OCI-LY3 (cell line): ENCODE results near the gene CREB5.
"Not testable (repeated sequence)": the region's sequence is repeated elsewhere in the genome, so short reads cannot be mapped to it uniquely, and the experiment has no call there.

Experiments used
- H2AFZ ChIP-seq: fragments of 200-600, 300-600 bp; shearing (Covaris generic); 2 replicates; pipeline ENCODE4 v1.6.0; 2014; ENCODE audit warnings: antibody characterized with exemption, low read depth, low read length
- H3K27ac ChIP-seq: fragments of 200-600, 300-600 bp; sonication (generic); 2 replicates; pipeline ENCODE4 v1.5.1; 2014; ENCODE audit warnings: mild to moderate bottlenecking, low read length, moderate library complexity, mixed read lengths
- H3K27me3 ChIP-seq: fragments of 200-600, 300-600 bp; sonication (generic); 2 replicates; pipeline ENCODE4 v1.6.1; 2014; ENCODE audit warnings: low read depth, low read length, mixed read lengths
- H3K36me3 ChIP-seq: fragments of 200-600, 300-600 bp; sonication (generic); replicated peaks from 2 replicates; pipeline ENCODE3; 2014; ENCODE audit warnings: low read depth, low read length, mixed read lengths
- H3K4me1 ChIP-seq: fragments of 300-600, 200-600 bp; sonication (generic); 2 replicates; pipeline ENCODE4 v1.6.1; 2014; ENCODE audit warnings: low read length, mixed read lengths
- H3K4me2 ChIP-seq: fragments of 200-600, 300-600 bp; sonication (generic); 2 replicates; pipeline ENCODE4 v1.6.1; 2014; ENCODE audit warnings: low read length, mixed read lengths
- H3K4me3 ChIP-seq: fragments of 300-600, 200-600 bp; sonication (generic); 2 replicates; pipeline ENCODE4 v1.5.1; 2014; ENCODE audit warnings: antibody characterized with exemption, mild to moderate bottlenecking, low read length, moderate library complexity
- H3K79me2 ChIP-seq: fragments of 300-600, 200-600 bp; shearing (Covaris generic); 2 replicates; pipeline ENCODE4 v1.6.1; 2014; ENCODE audit warnings: mild to moderate bottlenecking, low read length, mixed read lengths
- H3K9ac ChIP-seq: fragments of 300-600, 200-600 bp; shearing (Covaris generic); 2 replicates; pipeline ENCODE4 v1.6.0; 2014; ENCODE audit warnings: mild to moderate bottlenecking, low read length, moderate library complexity
- H3K9me3 ChIP-seq: fragments of 200-600, 300-600 bp; shearing (Covaris generic); 2 replicates; pipeline ENCODE4 v1.6.1; 2014; ENCODE audit warnings: low read length, mixed read lengths; ENCODE audit not compliant: insufficient read depth
- H4K20me1 ChIP-seq: fragments of 200-600, 300-600 bp; sonication (generic); 2 replicates; pipeline ENCODE4 v1.6.1; 2016; ENCODE audit warnings: low read length, mixed read lengths; ENCODE audit not compliant: insufficient read depth
- EZH2phosphoT487 ChIP-seq: fragments of 200-600 bp; shearing (Covaris generic); IDR thresholded peaks from 2 replicates; pipeline ENCODE4 v1.6.1; 2018; ENCODE audit warnings: antibody characterized with exemption, mixed run types, low read depth
- TF ChIP-seq, protein P1 (sequence below): fragments of 200-600, 300-600 bp; sonication (generic); IDR thresholded peaks from 2 replicates; pipeline ENCODE4 v1.5.1; 2014; ENCODE audit warnings: antibody characterized with exemption, low read length, low read depth

The CREB5 gene

DNA sequence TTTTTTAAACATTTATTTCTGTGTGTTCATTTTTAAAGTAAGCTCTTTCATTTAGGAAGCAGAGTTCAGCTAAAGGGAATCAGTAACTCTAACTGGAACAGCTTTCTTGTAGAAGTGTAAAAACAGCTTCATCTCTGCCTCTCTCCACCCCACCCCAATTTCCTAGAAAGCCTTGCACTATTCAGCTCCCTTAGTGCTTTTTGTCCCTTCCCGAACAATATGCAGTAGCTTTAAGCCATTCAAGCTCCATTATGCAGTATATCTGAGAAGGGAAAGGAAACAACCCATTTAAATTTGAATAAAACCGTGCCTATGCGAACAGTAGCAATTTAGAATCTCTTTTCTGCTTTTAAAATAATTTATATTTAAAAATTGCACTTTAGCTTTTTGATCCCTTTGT lies 411.3 kb downstream of the CREB5 start:
- Histone ChIP-seq H3K4me1 (no peaks in the 10 kb centered on the region), H4K20me1 (no peaks in the 10 kb centered on the region), H3K27ac (no peak overlapping the region), H3K79me2 (no peaks in the 10 kb centered on the region), H3K4me2 (no peak overlapping the region), H3K9ac (no peak overlapping the region), H3K36me3 (no peaks in the 10 kb centered on the region), H3K27me3 (no peaks in the 10 kb centered on the region), H3K9me3 (no peaks in the 10 kb centered on the region), H3K4me3 (no peak overlapping the region), H2AFZ (no peak overlapping the region)
- TF ChIP-seq, protein P1, sequence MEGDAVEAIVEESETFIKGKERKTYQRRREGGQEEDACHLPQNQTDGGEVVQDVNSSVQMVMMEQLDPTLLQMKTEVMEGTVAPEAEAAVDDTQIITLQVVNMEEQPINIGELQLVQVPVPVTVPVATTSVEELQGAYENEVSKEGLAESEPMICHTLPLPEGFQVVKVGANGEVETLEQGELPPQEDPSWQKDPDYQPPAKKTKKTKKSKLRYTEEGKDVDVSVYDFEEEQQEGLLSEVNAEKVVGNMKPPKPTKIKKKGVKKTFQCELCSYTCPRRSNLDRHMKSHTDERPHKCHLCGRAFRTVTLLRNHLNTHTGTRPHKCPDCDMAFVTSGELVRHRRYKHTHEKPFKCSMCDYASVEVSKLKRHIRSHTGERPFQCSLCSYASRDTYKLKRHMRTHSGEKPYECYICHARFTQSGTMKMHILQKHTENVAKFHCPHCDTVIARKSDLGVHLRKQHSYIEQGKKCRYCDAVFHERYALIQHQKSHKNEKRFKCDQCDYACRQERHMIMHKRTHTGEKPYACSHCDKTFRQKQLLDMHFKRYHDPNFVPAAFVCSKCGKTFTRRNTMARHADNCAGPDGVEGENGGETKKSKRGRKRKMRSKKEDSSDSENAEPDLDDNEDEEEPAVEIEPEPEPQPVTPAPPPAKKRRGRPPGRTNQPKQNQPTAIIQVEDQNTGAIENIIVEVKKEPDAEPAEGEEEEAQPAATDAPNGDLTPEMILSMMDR = no peak
- no peak for TF ChIP-seq EZH2phosphoT487

DNA sequence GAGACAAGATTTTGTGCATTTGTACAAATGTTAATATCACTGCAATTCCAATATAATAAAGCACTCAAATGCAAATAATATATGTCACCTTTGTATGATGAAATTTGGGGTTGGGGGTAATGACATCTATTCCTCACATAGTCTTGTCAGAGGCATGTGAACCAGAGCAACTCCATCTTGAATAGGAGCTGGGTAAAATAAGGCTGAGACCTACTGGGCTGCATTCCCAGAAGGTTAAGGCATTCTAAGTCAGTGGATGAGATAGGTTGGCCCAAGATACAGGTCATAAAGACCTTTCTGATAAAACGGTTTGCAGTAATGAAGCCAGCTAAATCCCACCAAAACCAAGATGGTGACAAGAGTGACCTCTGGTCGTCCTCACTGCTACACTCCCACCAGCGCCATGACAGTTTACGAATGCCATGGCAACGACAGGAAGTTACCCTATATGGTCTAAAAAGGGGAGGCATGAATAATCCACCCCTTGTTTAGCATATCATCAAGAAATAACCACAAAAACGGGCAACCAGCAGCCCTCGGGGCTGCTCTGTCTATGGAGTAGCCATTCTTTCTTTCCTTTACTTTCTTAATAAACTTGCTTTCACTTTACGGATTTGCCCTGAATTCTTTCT lies 413.6 kb downstream of the CREB5 start:
- not testable (repeated sequence) for H3K27me3 ChIP-seq, H3K36me3 ChIP-seq, H3K79me2 ChIP-seq, H3K4me3 ChIP-seq, H3K9me3 ChIP-seq, H4K20me1 ChIP-seq, H2AFZ ChIP-seq, H3K9ac ChIP-seq, H3K4me2 ChIP-seq, H3K4me1 ChIP-seq, H3K27ac ChIP-seq

DNA sequence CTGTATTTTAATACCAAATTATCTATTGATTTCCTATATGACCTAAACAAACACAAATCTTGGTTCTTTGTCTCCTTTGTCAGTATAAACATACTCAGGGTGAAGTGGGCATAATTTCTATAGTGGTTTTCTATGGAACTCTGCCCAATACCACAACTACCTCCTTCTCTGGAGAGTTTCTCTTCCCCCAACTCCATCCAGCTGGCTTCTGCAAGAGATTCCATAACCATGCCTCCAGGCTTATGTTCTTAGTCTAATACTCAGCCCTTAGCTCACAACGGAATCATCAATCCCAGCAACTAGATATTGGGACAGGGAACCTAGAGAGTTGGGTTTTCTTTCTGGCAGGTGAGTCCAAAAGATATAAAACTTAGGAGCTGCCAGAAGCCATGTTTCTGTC lies 418.5 kb downstream of the CREB5 start:
- Histone ChIP-seq H3K27me3 (no peaks in the 10 kb centered on the region), H4K20me1 (no peaks in the 10 kb centered on the region), H3K9me3 (no peaks in the 10 kb centered on the region), H3K4me1 (no peaks in the 10 kb centered on the region), H3K4me3 (no peak overlapping the region), H3K36me3 (no peaks in the 10 kb centered on the region), H2AFZ (no peak overlapping the region), H3K4me2 (no peak overlapping the region), H3K27ac (no peak overlapping the region), H3K79me2 (no peaks in the 10 kb centered on the region), H3K9ac (no peak overlapping the region)
- TF ChIP-seq, protein P1 = no peak
- TF ChIP-seq EZH2phosphoT487 = no peak

DNA sequence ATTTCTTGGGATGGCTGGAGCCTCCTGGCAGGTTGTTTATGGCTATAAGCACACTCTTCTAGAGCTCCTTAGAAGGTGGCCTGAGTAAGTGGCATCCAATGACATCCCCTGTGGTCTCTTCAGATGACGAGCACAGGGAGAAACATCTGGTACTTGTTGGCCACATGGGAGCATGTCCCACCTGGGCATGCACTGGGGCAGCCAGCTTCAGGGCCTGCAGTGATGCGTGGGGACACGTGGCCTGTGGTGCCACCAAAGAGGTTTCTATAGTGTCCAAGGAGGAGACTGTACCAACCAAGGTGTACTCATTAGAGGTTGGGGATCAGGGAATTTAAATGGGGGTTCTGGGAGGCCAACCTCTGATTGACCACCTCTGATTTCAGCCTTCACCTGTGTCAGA lies 420.4 kb downstream of the CREB5 start:
- TF ChIP-seq, protein P1 = no peak
- TF ChIP-seq EZH2phosphoT487 = no peak
- H3K4me2 ChIP-seq = no peak overlapping the region
- no peaks in the 10 kb centered on the region for H4K20me1 ChIP-seq
- no peaks in the 10 kb centered on the region for H3K27me3 ChIP-seq
- H3K9me3 ChIP-seq = no peaks in the 10 kb centered on the region
- no peaks in the 10 kb centered on the region for H3K36me3 ChIP-seq
- no peak overlapping the region for H3K27ac ChIP-seq
- no peaks in the 10 kb centered on the region for H3K79me2 ChIP-seq
- H3K4me3 ChIP-seq = no peak overlapping the region
- no peak overlapping the region for H3K9ac ChIP-seq
- no peak overlapping the region for H2AFZ ChIP-seq
- H3K4me1 ChIP-seq = no peaks in the 10 kb centered on the region
